NCI-H1417 treated with DMSO at 0.1 percent for 48 hours (cell line): ENCODE measurements around the gene DACT1.

Source experiments
- DNase-seq: peaks from one replicate; lab custom pipeline; 2025; lab: John Stamatoyannopoulos, UW

The DACT1 gene

DNA sequence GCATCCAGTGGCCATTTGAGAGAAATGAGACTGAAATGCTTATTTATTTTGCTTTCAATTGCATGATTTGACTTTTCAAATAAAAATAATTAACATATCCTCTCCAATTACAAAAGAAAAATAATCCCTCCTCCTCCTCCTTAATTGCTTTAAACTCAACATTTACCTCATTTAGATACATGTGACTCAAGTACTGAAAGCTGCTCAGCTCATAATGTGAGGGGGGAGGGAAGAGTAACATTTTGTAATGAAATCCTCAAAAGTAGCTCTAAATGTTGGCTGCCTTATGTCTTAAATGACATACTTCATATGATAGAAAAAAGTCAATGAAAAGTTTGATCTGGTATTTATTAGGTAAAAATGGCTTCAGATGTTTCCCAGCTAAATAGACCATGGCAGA lies 29.0 kb downstream of the DACT1 start:
- no peak for DNase-seq

DNA sequence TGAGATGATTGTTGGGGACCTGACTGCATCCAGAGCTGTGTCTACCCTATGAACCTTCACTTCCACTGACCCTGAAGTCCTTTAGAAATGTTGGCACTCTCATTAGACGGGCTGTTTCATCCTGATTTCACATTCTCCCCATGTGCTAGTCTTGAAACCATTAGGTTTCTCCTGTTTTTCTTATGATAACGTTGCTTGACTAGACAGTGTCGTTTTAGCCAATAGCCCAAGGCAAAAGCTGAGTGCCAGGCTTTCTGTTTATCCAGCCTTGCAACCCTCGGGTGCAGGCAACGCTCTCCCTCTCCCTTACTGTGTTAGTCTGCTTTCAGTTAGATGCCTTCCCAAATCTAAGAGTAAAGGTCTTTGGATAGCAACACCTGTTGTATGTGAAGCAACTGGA lies 30.1 kb downstream of the DACT1 start:
- no peak for DNase-seq

DNA sequence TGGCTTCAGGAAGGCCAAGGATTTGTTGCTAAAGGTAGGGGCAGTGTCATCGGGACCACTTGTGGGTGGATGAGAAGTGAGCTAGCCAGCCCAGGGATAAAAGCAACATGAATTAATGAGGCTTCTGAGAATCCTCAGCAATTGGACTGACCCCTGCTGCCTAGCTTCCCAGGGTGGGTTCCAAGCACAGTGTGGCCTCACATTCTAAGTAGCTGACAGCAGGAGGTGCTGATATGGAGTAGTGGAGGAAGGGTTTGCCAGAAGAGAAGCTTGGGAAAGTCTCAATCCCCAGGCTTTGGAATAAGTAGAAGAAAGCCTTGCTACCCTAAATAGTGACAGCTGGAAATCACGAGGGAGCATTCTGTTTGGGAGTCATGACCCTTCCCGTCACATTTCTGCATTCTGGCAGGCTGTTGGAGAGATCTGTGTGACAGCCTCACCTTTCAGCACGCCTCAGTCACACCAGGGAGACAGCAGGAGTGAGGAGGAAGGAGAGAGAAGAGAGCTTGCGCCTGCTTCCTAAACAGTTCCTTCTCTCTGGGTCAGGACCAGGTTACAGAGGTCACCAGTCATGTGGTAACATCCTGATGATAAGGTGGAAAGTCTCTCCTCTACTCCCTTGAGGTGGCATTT lies 31.2 kb downstream of the DACT1 start:
- DNase-seq, result no peak

DNA sequence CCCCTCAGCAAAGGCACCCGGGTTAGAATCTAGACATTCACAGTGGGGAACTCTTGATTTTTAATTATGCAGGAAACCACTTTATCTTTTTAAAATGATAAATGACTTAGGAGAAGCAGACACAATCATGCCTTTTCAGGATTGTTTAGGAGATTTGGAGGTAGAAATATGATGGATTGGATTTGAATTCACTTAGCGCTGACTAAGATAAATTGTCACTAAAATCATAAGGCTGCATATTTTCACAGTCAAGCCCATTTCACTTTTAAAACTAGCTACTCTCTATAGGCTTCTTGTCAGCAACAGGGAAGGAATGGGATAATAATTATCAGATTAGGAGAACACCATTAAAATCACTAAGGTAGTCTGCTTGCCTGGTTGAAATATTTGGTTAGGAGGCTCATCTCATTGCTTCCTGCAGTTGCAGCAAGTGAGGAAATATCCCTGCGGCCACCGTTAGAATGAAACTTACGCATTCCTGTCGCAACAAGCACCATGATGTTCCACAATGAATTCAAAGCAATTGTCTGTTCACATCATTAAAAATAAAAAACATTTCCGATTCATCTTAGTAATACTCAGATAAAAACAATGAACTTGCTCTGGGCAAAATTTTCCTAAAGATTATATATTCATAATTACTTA lies 31.9 kb downstream of the DACT1 start:
- DNase-seq, result no peak

DNA sequence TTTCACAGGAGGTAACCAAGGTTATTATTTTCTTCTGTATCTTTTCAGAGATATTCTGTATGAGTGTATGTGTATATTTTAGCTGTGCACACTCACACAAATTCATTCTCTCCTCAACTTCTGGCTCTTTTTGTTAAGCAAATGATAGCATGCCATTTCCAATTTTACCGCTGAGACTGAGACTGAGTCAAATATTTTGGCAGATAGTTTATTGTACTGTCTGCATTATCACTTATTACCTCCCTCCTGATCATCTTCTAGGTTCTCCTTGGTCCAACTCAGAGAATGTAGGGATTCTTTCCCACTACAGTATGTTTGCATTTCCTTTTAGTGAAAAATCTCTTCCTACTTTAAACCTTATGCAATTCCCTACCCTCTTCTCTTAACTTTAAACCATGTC lies 33.3 kb downstream of the DACT1 start:
- no peak for DNase-seq

DNA sequence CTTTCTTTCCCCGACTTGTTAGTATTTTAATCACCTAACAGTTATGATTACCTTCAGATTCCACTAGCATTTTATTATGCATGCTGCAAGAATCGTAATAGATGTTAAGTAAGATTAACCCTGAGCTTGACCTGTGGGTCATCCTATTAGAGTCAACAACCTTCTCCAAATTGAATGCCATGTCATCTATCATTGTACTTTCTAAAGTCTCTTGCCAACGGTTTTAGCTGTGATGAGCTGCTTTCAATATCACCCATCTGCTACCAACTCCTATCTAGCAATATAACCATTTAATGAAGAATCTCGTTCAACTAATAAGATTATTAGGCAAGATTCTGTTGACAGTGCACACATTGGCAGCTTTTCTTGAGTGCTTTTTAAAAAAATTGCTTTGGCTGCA lies 33.7 kb downstream of the DACT1 start:
- DNase-seq, result no peak

DNA sequence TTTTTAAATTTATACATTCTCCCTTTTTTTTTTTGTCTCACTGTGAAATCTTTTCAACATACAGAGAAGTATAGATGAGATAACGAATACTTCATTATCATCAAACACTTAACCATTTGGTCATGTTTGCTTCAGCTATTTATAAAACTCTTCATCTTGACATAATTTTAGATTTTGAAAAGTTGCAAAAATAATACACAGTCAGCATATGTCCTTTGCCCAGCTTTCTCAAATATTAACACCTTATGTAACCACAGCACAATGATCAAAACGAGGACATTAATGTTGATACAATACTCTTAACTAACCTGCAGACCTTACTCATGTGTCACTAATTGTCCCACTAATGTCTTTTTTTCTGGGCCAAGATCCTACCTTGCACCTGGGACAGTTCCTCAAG lies 36.0 kb downstream of the DACT1 start:
- no peak for DNase-seq

DNA sequence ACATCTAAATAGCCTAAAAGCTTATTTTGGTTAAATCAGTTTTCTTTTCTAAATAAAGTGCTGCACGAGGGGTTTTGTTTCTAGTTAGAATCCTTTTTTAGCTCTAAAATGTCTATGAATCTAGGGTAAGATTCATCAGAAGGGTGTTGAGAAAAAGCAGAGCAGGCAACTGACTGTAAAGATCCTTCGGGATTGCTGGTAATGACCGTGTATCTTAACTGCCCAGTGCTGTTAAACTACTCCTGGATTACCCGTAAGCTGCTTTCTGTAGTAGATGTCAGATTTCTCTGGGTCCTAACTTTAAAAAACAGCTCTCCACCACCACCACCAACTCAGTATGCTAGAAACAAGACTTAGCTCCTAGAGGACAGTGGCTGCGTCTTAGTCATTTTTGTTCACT lies 39.2 kb downstream of the DACT1 start:
- DNase-seq, result no peak

DNA sequence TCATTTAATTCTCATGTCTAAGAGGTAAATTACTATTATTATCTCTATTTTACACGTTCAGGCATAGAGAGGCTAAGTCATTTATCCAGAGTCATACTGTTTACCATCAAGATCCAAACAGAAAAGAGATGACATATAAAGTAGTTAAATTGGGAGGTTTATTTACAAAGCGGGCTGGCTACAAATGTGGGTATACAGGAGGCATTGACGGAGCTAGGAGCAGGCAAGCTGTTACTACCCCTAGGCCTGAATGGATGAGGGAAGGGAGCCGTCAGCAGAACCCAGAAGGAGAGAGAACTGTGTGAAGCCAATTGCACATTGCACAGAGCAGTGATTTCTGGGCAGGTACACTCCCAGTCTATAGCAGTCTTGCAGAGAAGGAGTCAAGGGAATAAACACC lies 39.8 kb downstream of the DACT1 start:
- DNase-seq, result peak; percentile 52

DNA sequence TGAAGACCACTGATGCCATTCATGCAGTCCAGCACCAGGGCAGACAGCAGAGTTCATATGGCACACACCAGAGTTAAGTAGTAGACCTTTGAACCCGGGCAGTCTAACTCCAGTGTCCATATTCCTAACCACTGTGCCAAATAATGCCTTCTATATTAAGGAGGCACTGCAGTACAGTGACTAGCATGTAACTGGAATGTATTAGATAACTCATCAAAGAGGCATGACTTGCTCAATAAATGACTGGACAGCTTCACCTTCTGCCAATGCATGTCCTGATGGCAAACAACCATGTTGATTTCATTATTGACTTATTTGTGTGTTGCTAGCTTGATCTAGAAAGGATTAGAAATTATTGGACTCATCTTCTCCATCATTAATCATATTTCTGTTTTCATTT lies 40.2 kb downstream of the DACT1 start:
- no peak for DNase-seq

DNA sequence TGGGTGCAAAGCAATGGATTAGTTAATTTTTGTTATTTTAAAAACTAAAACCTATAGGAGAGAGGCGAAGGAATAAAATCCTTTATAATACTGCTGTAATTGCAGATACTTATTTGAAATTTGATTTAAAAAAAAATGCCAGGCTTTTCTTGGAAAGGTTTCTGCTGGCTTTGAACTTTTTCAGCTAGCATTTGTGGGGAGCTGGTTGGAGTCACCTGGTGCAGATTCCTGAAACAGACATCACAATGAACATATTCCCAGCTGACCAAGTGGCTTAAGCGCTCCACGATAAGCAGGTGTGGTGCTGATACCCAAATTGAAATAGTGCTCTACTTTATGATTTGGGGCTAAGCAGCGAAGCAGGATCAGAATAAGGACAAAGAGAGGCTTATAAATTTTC lies 42.9 kb downstream of the DACT1 start:
- DNase-seq, result no peak

DNA sequence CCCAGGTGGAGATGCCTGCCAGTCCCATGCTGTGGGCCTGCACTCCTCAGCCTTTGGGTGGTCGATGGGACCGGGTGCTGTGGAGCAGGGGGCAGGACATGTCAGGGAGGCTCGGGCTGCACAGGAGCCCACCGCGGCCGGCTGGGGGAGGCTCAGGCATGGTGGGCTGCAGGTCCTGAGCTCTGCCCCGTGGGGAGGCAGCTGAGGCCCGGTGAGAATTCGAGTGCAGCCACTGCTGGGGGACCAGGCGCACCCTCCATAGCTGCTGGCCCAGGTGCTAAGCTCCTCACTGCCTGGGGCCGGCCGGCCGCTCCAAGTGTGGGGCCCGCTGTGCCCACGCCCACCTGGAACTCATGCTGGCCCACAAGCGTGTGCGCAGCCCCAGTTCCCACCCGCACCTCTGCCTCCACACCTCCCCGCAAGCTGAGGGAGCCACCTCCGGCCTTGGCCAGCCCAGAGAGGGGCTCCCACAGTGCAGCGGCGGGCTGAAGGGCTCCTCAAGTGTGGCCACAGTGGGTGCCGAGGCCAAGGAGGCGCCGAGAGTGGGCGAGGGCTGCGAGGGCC lies 49.6 kb downstream of the DACT1 start:
- DNase-seq, result no peak

DNA sequence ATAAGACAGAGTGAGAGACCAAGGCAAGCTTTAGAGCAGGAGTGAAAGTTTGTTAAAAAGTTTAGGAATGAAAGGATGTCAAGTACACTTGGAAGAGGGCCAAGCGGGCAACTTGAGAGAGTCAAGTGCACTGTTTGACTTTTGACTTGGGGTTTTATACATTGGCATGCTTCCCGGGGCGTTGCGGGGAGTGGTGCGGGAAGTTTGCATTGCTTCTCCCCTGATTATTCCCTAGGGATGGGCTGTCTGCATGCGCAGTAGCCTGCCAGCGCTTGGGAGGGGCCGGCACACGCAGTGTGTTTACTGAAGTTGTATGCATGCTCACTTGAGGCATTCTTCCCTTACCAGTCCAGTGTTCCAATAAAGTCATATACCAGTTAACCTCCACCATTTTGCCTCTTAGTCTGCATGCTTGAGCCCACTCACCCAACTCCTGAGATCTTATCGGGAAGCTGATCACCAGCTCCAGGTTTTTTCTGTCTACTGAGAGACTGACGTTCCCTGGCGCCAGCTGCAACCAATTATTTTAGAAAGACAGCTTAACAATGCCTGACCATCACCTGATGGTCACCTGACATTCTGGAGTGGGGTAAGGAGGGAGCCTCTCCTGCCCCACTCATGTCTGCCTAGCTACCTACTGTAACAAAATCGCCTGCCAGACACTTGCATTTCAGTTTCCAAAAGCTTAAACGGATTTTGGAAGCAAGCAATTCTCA lies 53.2 kb downstream of the DACT1 start:
- DNase-seq, result peak; percentile 27

DNA sequence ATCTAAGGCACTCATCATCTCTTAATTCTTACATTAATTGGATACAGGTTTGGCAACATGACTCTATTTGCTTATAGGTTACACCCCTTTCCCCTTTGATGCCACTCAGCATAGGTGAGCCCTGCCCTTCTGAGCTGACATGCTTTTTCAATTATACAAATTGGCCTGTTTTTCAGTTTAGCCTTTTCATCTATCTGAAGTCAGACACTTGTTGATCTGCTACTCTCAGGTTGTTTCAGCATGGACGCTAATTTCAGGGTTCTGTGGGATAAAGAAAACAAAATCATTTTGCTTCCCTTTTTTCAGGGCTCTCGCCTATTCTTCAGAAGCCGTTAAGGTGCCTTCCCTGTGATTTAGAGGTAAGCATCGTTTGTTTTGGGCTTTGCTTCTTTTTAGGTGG lies 55.3 kb downstream of the DACT1 start:
- DNase-seq, result no peak

DNA sequence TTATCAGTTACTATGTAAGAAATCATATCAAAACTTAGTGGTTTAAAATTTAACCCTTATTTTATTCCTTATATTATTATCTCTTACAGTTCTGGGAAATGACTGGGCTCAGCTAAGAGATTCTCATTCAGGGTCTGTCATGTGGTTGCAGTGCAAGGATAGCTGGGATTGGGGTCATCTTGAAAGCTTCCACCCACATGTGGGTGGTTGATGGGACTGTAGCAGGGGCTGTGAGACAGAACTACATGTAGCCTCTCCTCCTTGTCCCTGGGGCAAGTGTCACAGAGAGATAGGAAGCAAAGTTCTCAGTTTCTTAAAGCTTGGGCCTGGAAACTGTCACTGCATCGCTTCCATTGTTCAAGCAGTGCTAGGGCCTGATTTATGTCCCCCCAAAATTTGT lies 57.8 kb downstream of the DACT1 start:
- no peak for DNase-seq

DNA sequence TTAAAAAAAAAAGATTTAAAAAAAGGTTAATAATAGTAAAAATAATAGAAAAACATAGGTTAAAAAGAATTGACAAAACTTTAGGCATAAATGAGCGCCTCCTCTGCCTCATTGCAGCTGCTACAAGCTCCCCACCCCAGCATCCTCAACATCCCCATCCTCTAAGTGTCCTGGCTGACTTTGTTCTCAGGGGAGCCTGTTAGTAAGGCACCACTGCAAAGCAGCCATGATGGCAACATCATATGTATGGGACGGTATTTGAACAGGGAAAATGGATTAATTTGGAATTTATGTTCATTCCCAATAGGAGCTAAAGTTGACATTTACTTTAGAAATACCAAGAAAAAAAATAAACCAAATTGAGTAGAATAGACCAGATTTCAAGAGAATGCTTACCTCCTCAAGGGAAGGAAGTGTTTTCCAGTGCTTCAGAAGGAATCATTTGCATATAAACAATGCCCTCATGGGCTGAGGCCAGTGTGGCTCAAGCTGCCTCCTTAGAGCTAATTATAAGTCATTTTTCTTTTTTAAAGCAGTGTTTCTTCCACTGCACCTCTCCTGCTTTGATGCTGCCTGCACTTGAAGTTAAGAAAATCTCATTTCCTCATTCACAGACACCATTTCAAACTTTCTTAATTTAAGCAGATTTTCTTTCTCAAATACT lies 59.6 kb downstream of the DACT1 start:
- no peak for DNase-seq
